Liver (tissue), 3 donors: ENCODE data around the gene DCC.

Experiments
- ATF3 ChIP-seq: IDR thresholded peaks from 2 replicates; pipeline ENCODE4 v1.6.1; 2016; ENCODE audit warnings: antibody characterized with exemption
- CTCF ChIP-seq: fragments of 150-350 bp; IDR thresholded peaks from 2 replicates; pipeline ENCODE4 v1.5.1; 2017; ENCODE audit warnings: improper control_type of control experiment, low read depth, low read length; ENCODE audit not compliant: missing input control
- EGR1 ChIP-seq, 2 donors: IDR thresholded peaks; 2 replicates each; pipeline ENCODE4 v1.6.1; 2016 to 2018; ENCODE audit warnings: antibody characterized with exemption in 2 of 2, low read depth in 2 of 2
- GABPA ChIP-seq, 2 donors: IDR thresholded peaks in 1 of 2; conservative IDR thresholded peaks in 1 of 2; 2 replicates each; pipeline ENCODE4 v1.6.1; 2016; ENCODE audit warnings: antibody characterized with exemption in 2 of 2, mild to moderate bottlenecking in 1 of 2, moderate library complexity in 1 of 2
- JUND ChIP-seq, 2 donors: IDR thresholded peaks; 2 replicates each; pipeline ENCODE4 v1.6.1; 2016; ENCODE audit warnings: antibody characterized with exemption in 2 of 2
- MAX ChIP-seq: IDR thresholded peaks from 2 replicates; pipeline ENCODE4 v1.6.1; 2016; ENCODE audit warnings: antibody characterized with exemption
- NR2F2 ChIP-seq: IDR thresholded peaks from 2 replicates; pipeline ENCODE4 v1.6.1; 2016; ENCODE audit warnings: antibody characterized with exemption
- RAD21 ChIP-seq, 2 donors: IDR thresholded peaks; 2 replicates each; pipeline ENCODE4 v1.6.1; 2016; ENCODE audit warnings: antibody characterized with exemption in 2 of 2, mild to moderate bottlenecking in 2 of 2
- RXRA ChIP-seq, 2 donors: IDR thresholded peaks; 2 replicates each; pipeline ENCODE4 v1.6.1; 2017 to 2018; ENCODE audit warnings: antibody characterized with exemption in 2 of 2, mild to moderate bottlenecking in 1 of 2
- SP1 ChIP-seq: IDR thresholded peaks from 2 replicates; pipeline ENCODE4 v1.6.1; 2018; ENCODE audit warnings: antibody characterized with exemption, mild to moderate bottlenecking
- YY1 ChIP-seq: IDR thresholded peaks from 2 replicates; pipeline ENCODE4 v1.6.1; 2016; ENCODE audit warnings: antibody characterized with exemption, mild to moderate bottlenecking
- ZBTB33 ChIP-seq: IDR thresholded peaks from 2 replicates; pipeline ENCODE4 v1.6.1; 2016; ENCODE audit warnings: antibody characterized with exemption
- donor health status: healthy.
- donor health status: healthy.

GRCh38 chr18:53148123-53148522 is 808.1 kb downstream of the DCC start:
- no peak for TF ChIP-seq SP1
- no peak for TF ChIP-seq MAX
- no peak for TF ChIP-seq CTCF
- TF ChIP-seq GABPA (IDR thresholded peaks at IDR 0.05 in 1 of 2, conservative IDR thresholded peaks at IDR 0.05 in 1 of 2): no peak
- TF ChIP-seq NR2F2: no peak
- TF ChIP-seq JUND (IDR thresholded peaks at IDR 0.05): no peak
- no peak for TF ChIP-seq RAD21 (IDR thresholded peaks at IDR 0.05)
- no peak for TF ChIP-seq EGR1 (IDR thresholded peaks at IDR 0.05; ENCODE audit: low read depth in 2 of 2)
- no peak for TF ChIP-seq ZBTB33
- TF ChIP-seq ATF3: no peak
- TF ChIP-seq YY1: no peak
- no peak for TF ChIP-seq RXRA (IDR thresholded peaks at IDR 0.05)
